ENCODE measurements around the gene KRT76.

- TF ChIP-seq EZH2 (IDR thresholded peaks at IDR 0.05; ENCODE audit: insufficient read depth, poor library complexity, severe bottlenecking) = no peak
- no peak for TF ChIP-seq EZH2phosphoT487 (IDR thresholded peaks at IDR 0.05; ENCODE audit: insufficient read depth, low read depth)
These were observed 13.2 kb downstream of the KRT76 start for GRCh38 chr12:52763991-52764390.

Data from GM23248 (cell line).